ENCODE data around the gene PPM1H.

DNA sequence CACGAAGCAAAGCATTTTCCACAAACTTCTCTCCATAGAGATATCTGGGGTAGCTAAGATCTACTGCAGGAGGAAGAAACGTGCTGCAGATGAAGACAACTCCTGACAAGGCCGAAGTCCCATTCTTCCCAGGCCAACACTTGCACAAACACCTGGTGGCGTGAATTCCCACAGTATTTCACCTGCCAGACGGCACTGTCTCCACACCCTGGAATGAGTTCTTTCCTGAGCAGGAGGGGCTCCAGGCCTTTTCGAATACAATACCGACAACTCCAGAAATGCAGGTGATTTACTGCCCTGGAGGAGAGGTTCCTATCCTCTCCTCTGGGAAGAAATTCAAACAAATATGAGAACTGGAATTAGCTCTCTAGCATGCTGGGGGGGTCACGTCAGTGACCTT is 288.4 kb downstream of the PPM1H start:
- TF ChIP-seq, protein P1, sequence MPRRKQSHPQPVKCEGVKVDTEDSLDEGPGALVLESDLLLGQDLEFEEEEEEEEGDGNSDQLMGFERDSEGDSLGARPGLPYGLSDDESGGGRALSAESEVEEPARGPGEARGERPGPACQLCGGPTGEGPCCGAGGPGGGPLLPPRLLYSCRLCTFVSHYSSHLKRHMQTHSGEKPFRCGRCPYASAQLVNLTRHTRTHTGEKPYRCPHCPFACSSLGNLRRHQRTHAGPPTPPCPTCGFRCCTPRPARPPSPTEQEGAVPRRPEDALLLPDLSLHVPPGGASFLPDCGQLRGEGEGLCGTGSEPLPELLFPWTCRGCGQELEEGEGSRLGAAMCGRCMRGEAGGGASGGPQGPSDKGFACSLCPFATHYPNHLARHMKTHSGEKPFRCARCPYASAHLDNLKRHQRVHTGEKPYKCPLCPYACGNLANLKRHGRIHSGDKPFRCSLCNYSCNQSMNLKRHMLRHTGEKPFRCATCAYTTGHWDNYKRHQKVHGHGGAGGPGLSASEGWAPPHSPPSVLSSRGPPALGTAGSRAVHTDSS (tag by site-specific recombination; IDR thresholded peaks at IDR 0.05): no peak
- TF ChIP-seq CTCF (tag by site-specific recombination; IDR thresholded peaks at IDR 0.05) (no peak), ZFP69B (tag by site-specific recombination; IDR thresholded peaks at IDR 0.05) (no peak), ATF2 (tag by site-specific recombination; IDR thresholded peaks at IDR 0.05; ENCODE audit: low read depth) (no peak), ZNF558 (tag by site-specific recombination; IDR thresholded peaks at IDR 0.05) (no peak), ZNF214 (tag by site-specific recombination; IDR thresholded peaks at IDR 0.05; ENCODE audit: borderline replicate concordance) (no peak), YY1 (tag by site-specific recombination; IDR thresholded peaks at IDR 0.05) (no peak)
